HEK293 (cell line): ENCODE results near the gene MCU.

Source experiments
- CTCF ChIP-seq: fragments of 450-650 bp; formaldehyde crosslinking; IDR thresholded peaks from 2 replicates; pipeline ENCODE4 v1.5.1; 2016; ENCODE audit warnings: missing biosample characterization, missing genetic modification characterization
- ZBTB49 ChIP-seq: fragments of 450-650 bp; formaldehyde crosslinking; IDR thresholded peaks from 2 replicates; pipeline ENCODE4 v1.5.1; 2016; ENCODE audit warnings: missing biosample characterization, missing genetic modification characterization, low read depth
- ZBTB8A ChIP-seq: fragments of 450-650 bp; formaldehyde crosslinking; IDR thresholded peaks from 2 replicates; pipeline ENCODE4 v1.5.1; 2016; ENCODE audit warnings: missing biosample characterization, missing genetic modification characterization
- ZNF248 ChIP-seq: fragments of 450-650 bp; formaldehyde crosslinking; IDR thresholded peaks from 2 replicates; pipeline ENCODE4 v1.5.1; 2017; ENCODE audit warnings: missing biosample characterization, missing genetic modification characterization
- ZNF645 ChIP-seq: fragments of 450-650 bp; formaldehyde crosslinking; IDR thresholded peaks from 2 replicates; pipeline ENCODE4; 2016; ENCODE audit warnings: missing biosample characterization, missing genetic modification characterization

GRCh38 chr10:72709041-72709440 is 17.1 kb downstream of the MCU start:
- TF ChIP-seq ZNF645 (no peak), CTCF (tag by site-specific recombination) (no peak), ZBTB49 (tag by site-specific recombination) (no peak), ZNF248 (tag by site-specific recombination) (no peak), ZBTB8A (tag by site-specific recombination) (no peak)
